ENCODE data around the gene TBC1D10A.

The TBC1D10A gene, protein sequence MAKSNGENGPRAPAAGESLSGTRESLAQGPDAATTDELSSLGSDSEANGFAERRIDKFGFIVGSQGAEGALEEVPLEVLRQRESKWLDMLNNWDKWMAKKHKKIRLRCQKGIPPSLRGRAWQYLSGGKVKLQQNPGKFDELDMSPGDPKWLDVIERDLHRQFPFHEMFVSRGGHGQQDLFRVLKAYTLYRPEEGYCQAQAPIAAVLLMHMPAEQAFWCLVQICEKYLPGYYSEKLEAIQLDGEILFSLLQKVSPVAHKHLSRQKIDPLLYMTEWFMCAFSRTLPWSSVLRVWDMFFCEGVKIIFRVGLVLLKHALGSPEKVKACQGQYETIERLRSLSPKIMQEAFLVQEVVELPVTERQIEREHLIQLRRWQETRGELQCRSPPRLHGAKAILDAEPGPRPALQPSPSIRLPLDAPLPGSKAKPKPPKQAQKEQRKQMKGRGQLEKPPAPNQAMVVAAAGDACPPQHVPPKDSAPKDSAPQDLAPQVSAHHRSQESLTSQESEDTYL

DNA sequence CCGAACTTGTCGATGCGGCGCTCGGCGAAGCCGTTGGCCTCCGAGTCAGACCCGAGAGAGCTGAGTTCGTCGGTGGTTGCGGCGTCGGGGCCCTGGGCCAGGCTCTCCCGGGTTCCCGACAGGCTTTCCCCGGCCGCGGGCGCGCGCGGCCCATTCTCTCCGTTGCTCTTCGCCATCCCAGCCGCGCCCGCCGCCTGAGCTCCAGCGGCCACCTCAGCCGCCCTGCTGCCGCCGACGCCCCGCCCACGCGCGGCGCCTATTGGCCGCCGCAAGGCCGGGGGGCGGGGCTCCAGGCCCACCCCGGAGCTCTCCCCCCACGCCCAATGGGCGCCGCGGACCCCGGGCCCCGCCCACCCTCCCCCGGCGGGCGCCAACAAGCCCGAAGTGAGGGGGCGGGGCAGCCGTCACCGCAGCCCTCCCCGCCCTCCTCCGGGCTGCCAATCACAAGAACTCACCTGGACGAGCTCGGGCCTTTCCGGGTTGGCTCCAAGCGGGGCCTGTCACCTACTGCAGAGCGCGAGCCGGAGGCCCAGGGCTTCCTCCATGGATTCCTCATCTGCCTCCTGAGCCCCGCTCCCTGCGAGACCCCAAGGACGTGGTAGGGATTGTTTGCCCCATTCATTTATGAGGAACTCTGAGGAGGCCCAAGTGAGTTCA, at the start of gene TBC1D10A:
Gene TBC1D10A, minus strand, starts transcription at position 236 of the 657 bp plus-strand sequence. Its CDS starts 60 bp downstream, at position 176.
- ATAC-seq: peak; percentile 86
- TF ChIP-seq ARNTL (CRISPR knock-in tag; IDR thresholded peaks at IDR 0.05; ENCODE audit: borderline replicate concordance, low read depth): no peak
- no peak for TF ChIP-seq TCF4 (CRISPR knock-in tag; IDR thresholded peaks at IDR 0.05; ENCODE audit: borderline replicate concordance)
- TF ChIP-seq, protein P1, sequence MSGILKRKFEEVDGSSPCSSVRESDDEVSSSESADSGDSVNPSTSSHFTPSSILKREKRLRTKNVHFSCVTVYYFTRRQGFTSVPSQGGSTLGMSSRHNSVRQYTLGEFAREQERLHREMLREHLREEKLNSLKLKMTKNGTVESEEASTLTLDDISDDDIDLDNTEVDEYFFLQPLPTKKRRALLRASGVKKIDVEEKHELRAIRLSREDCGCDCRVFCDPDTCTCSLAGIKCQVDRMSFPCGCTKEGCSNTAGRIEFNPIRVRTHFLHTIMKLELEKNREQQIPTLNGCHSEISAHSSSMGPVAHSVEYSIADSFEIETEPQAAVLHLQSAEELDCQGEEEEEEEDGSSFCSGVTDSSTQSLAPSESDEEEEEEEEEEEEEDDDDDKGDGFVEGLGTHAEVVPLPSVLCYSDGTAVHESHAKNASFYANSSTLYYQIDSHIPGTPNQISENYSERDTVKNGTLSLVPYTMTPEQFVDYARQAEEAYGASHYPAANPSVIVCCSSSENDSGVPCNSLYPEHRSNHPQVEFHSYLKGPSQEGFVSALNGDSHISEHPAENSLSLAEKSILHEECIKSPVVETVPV (CRISPR knock-in tag; IDR thresholded peaks at IDR 0.05): no peak
- no peak for TF ChIP-seq RARB (CRISPR knock-in tag; IDR thresholded peaks at IDR 0.05)
- TF ChIP-seq CSDC2 (CRISPR knock-in tag; IDR thresholded peaks at IDR 0.05): no peak
- TF ChIP-seq, protein P2, sequence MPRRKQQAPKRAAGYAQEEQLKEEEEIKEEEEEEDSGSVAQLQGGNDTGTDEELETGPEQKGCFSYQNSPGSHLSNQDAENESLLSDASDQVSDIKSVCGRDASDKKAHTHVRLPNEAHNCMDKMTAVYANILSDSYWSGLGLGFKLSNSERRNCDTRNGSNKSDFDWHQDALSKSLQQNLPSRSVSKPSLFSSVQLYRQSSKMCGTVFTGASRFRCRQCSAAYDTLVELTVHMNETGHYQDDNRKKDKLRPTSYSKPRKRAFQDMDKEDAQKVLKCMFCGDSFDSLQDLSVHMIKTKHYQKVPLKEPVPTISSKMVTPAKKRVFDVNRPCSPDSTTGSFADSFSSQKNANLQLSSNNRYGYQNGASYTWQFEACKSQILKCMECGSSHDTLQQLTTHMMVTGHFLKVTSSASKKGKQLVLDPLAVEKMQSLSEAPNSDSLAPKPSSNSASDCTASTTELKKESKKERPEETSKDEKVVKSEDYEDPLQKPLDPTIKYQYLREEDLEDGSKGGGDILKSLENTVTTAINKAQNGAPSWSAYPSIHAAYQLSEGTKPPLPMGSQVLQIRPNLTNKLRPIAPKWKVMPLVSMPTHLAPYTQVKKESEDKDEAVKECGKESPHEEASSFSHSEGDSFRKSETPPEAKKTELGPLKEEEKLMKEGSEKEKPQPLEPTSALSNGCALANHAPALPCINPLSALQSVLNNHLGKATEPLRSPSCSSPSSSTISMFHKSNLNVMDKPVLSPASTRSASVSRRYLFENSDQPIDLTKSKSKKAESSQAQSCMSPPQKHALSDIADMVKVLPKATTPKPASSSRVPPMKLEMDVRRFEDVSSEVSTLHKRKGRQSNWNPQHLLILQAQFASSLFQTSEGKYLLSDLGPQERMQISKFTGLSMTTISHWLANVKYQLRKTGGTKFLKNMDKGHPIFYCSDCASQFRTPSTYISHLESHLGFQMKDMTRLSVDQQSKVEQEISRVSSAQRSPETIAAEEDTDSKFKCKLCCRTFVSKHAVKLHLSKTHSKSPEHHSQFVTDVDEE (CRISPR knock-in tag; IDR thresholded peaks at IDR 0.05): no peak
- TF ChIP-seq ISL1 (CRISPR knock-in tag; IDR thresholded peaks at IDR 0.05): no peak
- no peak for TF ChIP-seq ZC3H10 (CRISPR knock-in tag; IDR thresholded peaks at IDR 0.05)
- TF ChIP-seq PPARA (CRISPR knock-in tag; IDR thresholded peaks at IDR 0.05; ENCODE audit: borderline replicate concordance): no peak
- TF ChIP-seq, protein P3, sequence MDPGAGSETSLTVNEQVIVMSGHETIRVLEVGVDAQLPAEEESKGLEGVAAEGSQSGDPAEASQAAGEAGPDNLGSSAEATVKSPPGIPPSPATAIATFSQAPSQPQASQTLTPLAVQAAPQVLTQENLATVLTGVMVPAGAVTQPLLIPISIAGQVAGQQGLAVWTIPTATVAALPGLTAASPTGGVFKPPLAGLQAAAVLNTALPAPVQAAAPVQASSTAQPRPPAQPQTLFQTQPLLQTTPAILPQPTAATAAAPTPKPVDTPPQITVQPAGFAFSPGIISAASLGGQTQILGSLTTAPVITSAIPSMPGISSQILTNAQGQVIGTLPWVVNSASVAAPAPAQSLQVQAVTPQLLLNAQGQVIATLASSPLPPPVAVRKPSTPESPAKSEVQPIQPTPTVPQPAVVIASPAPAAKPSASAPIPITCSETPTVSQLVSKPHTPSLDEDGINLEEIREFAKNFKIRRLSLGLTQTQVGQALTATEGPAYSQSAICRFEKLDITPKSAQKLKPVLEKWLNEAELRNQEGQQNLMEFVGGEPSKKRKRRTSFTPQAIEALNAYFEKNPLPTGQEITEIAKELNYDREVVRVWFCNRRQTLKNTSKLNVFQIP (CRISPR knock-in tag; IDR thresholded peaks at IDR 0.05; ENCODE audit: borderline replicate concordance, low read depth): no peak
- TF ChIP-seq ZNF70 (CRISPR knock-in tag; IDR thresholded peaks at IDR 0.05): no peak
- TF ChIP-seq ZFP30 (CRISPR knock-in tag; IDR thresholded peaks at IDR 0.05): no peak
- TF ChIP-seq OSR1 (CRISPR knock-in tag; IDR thresholded peaks at IDR 0.05): no peak
- TF ChIP-seq TOX (CRISPR knock-in tag; IDR thresholded peaks at IDR 0.05; ENCODE audit: borderline replicate concordance): no peak
- TF ChIP-seq ESRRG (CRISPR knock-in tag; IDR thresholded peaks at IDR 0.05): no peak
- no peak for TF ChIP-seq SNAI2 (CRISPR knock-in tag; IDR thresholded peaks at IDR 0.05)
- TF ChIP-seq, protein P4, sequence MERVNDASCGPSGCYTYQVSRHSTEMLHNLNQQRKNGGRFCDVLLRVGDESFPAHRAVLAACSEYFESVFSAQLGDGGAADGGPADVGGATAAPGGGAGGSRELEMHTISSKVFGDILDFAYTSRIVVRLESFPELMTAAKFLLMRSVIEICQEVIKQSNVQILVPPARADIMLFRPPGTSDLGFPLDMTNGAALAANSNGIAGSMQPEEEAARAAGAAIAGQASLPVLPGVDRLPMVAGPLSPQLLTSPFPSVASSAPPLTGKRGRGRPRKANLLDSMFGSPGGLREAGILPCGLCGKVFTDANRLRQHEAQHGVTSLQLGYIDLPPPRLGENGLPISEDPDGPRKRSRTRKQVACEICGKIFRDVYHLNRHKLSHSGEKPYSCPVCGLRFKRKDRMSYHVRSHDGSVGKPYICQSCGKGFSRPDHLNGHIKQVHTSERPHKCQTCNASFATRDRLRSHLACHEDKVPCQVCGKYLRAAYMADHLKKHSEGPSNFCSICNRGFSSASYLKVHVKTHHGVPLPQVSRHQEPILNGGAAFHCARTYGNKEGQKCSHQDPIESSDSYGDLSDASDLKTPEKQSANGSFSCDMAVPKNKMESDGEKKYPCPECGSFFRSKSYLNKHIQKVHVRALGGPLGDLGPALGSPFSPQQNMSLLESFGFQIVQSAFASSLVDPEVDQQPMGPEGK (CRISPR knock-in tag; IDR thresholded peaks at IDR 0.05; ENCODE audit: borderline replicate concordance): no peak
- TF ChIP-seq, protein P5, sequence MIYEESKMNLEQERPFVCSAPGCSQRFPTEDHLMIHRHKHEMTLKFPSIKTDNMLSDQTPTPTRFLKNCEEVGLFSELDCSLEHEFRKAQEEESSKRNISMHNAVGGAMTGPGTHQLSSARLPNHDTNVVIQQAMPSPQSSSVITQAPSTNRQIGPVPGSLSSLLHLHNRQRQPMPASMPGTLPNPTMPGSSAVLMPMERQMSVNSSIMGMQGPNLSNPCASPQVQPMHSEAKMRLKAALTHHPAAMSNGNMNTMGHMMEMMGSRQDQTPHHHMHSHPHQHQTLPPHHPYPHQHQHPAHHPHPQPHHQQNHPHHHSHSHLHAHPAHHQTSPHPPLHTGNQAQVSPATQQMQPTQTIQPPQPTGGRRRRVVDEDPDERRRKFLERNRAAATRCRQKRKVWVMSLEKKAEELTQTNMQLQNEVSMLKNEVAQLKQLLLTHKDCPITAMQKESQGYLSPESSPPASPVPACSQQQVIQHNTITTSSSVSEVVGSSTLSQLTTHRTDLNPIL (CRISPR knock-in tag; IDR thresholded peaks at IDR 0.05; ENCODE audit: low read depth): no peak

DNA sequence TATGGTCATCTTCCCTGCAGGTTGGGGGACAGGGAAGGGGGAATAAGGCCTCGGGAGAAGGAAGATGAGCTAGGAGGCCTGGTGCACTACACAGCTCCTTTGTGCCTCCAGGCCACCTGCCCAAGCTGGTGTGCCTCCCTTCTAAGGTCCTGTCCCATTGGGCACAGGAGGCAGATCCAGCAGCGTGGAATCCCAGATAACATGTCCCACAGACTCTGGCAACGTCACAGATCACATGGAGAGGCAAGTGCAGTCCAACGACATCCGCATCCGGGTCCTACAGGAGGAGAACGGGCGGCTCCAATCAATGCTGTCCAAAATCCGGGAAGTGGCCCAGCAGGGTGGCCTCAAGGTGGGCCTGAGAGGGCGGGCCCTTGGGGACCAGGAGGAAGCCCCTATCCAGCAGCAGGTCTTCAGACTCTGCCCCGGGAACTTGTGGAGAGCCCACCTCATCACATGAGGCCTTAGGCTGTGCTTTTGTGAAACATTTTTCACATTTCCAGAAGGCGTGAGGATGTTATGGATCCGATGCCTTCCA, 48.6 kb upstream of the TBC1D10A start:
- no peak for ATAC-seq
- no peak for TF ChIP-seq ZC3H10 (CRISPR knock-in tag; IDR thresholded peaks at IDR 0.05)
- TF ChIP-seq, protein P4 (CRISPR knock-in tag; IDR thresholded peaks at IDR 0.05; ENCODE audit: borderline replicate concordance): no peak
- TF ChIP-seq ZNF565 (CRISPR knock-in tag; conservative IDR thresholded peaks at IDR 0.05; ENCODE audit: low read depth): no peak
- no peak for TF ChIP-seq BACH2 (CRISPR knock-in tag; IDR thresholded peaks at IDR 0.05; ENCODE audit: borderline replicate concordance)
- TF ChIP-seq ISL1 (CRISPR knock-in tag; IDR thresholded peaks at IDR 0.05): no peak
- TF ChIP-seq, protein P2 (CRISPR knock-in tag; IDR thresholded peaks at IDR 0.05): no peak
- no peak for TF ChIP-seq GLIS3 (CRISPR knock-in tag; IDR thresholded peaks at IDR 0.05)
- no peak for TF ChIP-seq SNAI2 (CRISPR knock-in tag; IDR thresholded peaks at IDR 0.05)
- no peak for TF ChIP-seq CSDC2 (CRISPR knock-in tag; IDR thresholded peaks at IDR 0.05)
- no peak for TF ChIP-seq TCF4 (CRISPR knock-in tag; IDR thresholded peaks at IDR 0.05; ENCODE audit: borderline replicate concordance)
- TF ChIP-seq RARB (CRISPR knock-in tag; IDR thresholded peaks at IDR 0.05): no peak
